ENCODE results near the gene OR2B6. TPM values are rescaled to one million over a fixed set of nuclear protein-coding genes. Genes with fewer than 3 reads are reported as not detected.

Gene OR2B6
- total RNA-seq, 1 donor from 2014 or later: not detected

GRCh38 chr6:28004350-28005151 is 47.5 kb downstream of the OR2B6 start:
- Histone ChIP-seq H3K27ac (ENCODE audit: low read depth, low read length) (no peak overlapping the region), H3K36me3 (ENCODE audit: control insufficient read depth in 3 of 3, insufficient read depth in 3 of 3, low read length in 3 of 3) (no peaks in the 10 kb centered on the region), H3K27me3 (ENCODE audit: control insufficient read depth in 3 of 3, insufficient read depth in 3 of 3, low read length in 3 of 3) (peaks cover 0 to 2% (median 0%) of the 10 kb centered on the region in 3 donors), H3K9ac (ENCODE audit: low read depth in 1 of 3, low read length in 3 of 3) (no peak overlapping the region), H3K9me3 (ENCODE audit: control insufficient read depth in 3 of 3, low read length in 3 of 3) (no peaks in the 10 kb centered on the region), H3K4me1 (ENCODE audit: control insufficient read depth in 3 of 3, insufficient read depth in 3 of 3, low read length in 3 of 3) (no peaks in the 10 kb centered on the region), H3K4me3 (ENCODE audit: low read length in 3 of 3) (no peak overlapping the region)

- peaks cover 0 to 2% (median 0%) of the 10 kb centered on the region in 3 donors for H3K27me3 ChIP-seq (ENCODE audit: control insufficient read depth in 3 of 3, insufficient read depth in 3 of 3, low read length in 3 of 3)
- H3K9me3 ChIP-seq (ENCODE audit: control insufficient read depth in 3 of 3, low read length in 3 of 3): no peaks in the 10 kb centered on the region
- no peak overlapping the region for H3K4me3 ChIP-seq (ENCODE audit: low read length in 3 of 3)
- H3K9ac ChIP-seq (ENCODE audit: low read depth in 1 of 3, low read length in 3 of 3): no peak overlapping the region
- H3K36me3 ChIP-seq (ENCODE audit: control insufficient read depth in 3 of 3, insufficient read depth in 3 of 3, low read length in 3 of 3): no peaks in the 10 kb centered on the region
- no peaks in the 10 kb centered on the region for H3K4me1 ChIP-seq (ENCODE audit: control insufficient read depth in 3 of 3, insufficient read depth in 3 of 3, low read length in 3 of 3)
- H3K27ac ChIP-seq (ENCODE audit: low read depth, low read length): no peak overlapping the region
These were observed 48.3 kb downstream of the OR2B6 start for GRCh38 chr6:28005152-28005890.

- no peaks in the 10 kb centered on the region for H3K4me1 ChIP-seq (ENCODE audit: control insufficient read depth in 3 of 3, insufficient read depth in 3 of 3, low read length in 3 of 3)
- H3K27me3 ChIP-seq (ENCODE audit: control insufficient read depth in 3 of 3, insufficient read depth in 3 of 3, low read length in 3 of 3): peaks cover 0 to 2% (median 0%) of the 10 kb centered on the region in 3 donors
- no peak overlapping the region for H3K27ac ChIP-seq (ENCODE audit: low read depth, low read length)
- H3K36me3 ChIP-seq (ENCODE audit: control insufficient read depth in 3 of 3, insufficient read depth in 3 of 3, low read length in 3 of 3): no peaks in the 10 kb centered on the region
- no peak overlapping the region for H3K4me3 ChIP-seq (ENCODE audit: low read length in 3 of 3)
- H3K9ac ChIP-seq (ENCODE audit: low read depth in 1 of 3, low read length in 3 of 3): no peak overlapping the region
- no peaks in the 10 kb centered on the region for H3K9me3 ChIP-seq (ENCODE audit: control insufficient read depth in 3 of 3, low read length in 3 of 3)
These were observed 48.9 kb downstream of the OR2B6 start for GRCh38 chr6:28005975-28006374.

Other genes with a start within 250 kb of the OR2B6 start
- not detected for gene OR2B2, start 44.8 kb upstream of the OR2B6 start, total RNA-seq
- under 0.01 TPM for gene ZNF165, start 123.3 kb downstream of the OR2B6 start, total RNA-seq
- gene ZSCAN16, start 167.4 kb downstream of the OR2B6 start, total RNA-seq: 3.7 TPM
- gene ZKSCAN8, start 184.6 kb downstream of the OR2B6 start, total RNA-seq: 16.2 TPM